Stomach (tissue), 4 donors: ENCODE data around the gene COPG2.

ENCODE experiments used
- POLR2A ChIP-seq, 4 donors: fragments of 450-650 bp; IDR thresholded peaks; one replicate each; pipeline ENCODE4 v1.6.1; 2016; ENCODE audit warnings: antibody characterized with exemption in 4 of 4, control low read depth in 2 of 4, mild to moderate bottlenecking in 1 of 4, moderate library complexity in 1 of 4
- TF ChIP-seq, protein P1 (sequence below), 7 experiments: fragments of 450-650 bp in 4 of 7; fragments of 200-600 bp in 3 of 7; sonication (generic) in 3 of 7; IDR thresholded peaks; one replicate each; pipeline ENCODE4 v1.5.1; 2016 to 2019; ENCODE audit warnings: antibody characterized with exemption in 7 of 7, control low read depth in 2 of 7, mild to moderate bottlenecking in 1 of 7

DNA sequence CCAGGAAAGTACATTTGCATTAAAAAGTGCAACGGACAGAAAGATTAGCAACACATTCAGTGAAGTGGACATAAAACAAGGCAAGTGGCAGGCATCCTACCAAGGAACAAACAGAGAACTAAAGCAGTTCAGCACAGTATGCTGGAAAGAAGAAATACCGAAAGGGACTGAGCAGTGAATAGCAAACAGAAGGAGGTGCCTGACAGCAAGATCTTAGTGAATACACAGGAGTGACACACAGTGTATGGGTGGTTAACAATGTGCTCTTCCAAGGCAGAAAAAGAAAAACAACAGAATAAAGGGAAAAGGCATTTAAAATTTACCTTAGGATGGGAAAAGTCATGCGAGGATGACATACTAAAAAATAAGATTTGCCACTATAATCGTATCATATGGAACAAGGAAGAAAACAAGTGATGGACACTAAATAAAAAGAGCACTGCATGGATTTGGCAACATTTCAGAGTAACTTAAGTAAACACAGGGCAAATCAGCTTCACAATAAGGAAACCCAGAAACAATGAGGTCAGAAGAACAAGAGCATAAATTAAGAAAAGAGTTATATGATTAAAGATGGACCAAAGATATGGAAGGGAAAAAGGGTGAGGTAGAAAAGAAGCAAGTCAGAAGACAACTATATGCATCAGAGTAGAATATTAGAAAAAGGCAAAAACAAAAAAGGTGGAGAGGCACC is 147.1 kb downstream of the COPG2 start:
- TF ChIP-seq, protein P1, sequence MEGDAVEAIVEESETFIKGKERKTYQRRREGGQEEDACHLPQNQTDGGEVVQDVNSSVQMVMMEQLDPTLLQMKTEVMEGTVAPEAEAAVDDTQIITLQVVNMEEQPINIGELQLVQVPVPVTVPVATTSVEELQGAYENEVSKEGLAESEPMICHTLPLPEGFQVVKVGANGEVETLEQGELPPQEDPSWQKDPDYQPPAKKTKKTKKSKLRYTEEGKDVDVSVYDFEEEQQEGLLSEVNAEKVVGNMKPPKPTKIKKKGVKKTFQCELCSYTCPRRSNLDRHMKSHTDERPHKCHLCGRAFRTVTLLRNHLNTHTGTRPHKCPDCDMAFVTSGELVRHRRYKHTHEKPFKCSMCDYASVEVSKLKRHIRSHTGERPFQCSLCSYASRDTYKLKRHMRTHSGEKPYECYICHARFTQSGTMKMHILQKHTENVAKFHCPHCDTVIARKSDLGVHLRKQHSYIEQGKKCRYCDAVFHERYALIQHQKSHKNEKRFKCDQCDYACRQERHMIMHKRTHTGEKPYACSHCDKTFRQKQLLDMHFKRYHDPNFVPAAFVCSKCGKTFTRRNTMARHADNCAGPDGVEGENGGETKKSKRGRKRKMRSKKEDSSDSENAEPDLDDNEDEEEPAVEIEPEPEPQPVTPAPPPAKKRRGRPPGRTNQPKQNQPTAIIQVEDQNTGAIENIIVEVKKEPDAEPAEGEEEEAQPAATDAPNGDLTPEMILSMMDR (IDR thresholded peaks at IDR 0.05) = no peak
- TF ChIP-seq POLR2A (IDR thresholded peaks at IDR 0.05) = no peak
